MM.1S (cell line): ENCODE results near the gene ZNHIT1.

Source experiments
- DNase-seq: peaks from one replicate; pipeline ENCODE4 v3.0.0-alpha.2; 2015
- H2AFZ ChIP-seq: fragments of 300-600 bp; sonication (generic); 2 replicates; pipeline ENCODE4 v1.6.0; 2016; ENCODE audit warnings: antibody characterized with exemption, low read length
- H3F3A ChIP-seq: fragments of 300-600 bp; sonication (generic); 2 replicates; pipeline ENCODE4 v1.6.1; 2016; ENCODE audit warnings: mild to moderate bottlenecking, antibody characterized with exemption, low read length, moderate library complexity, mixed read lengths; ENCODE audit not compliant: insufficient read depth
- H3K27ac ChIP-seq: fragments of 300-600 bp; sonication (generic); 2 replicates; pipeline ENCODE4 v1.5.1; 2016; ENCODE audit warnings: mild to moderate bottlenecking, low read length
- H3K27me3 ChIP-seq: fragments of 300-600 bp; sonication (generic); replicated peaks from 2 replicates; pipeline ENCODE4 v1.6.0; 2016; ENCODE audit warnings: low read length; ENCODE audit not compliant: insufficient read depth
- H3K36me3 ChIP-seq: fragments of 300-600 bp; sonication (generic); replicated peaks from 2 replicates; pipeline ENCODE4 v1.6.1; 2016; ENCODE audit warnings: mild to moderate bottlenecking, low read length, mixed read lengths; ENCODE audit not compliant: insufficient read depth
- H3K4me1 ChIP-seq: fragments of 300-600 bp; sonication (generic); 2 replicates; pipeline ENCODE4 v1.6.1; 2016; ENCODE audit warnings: low read length, mixed read lengths
- H3K4me2 ChIP-seq: fragments of 300-600 bp; sonication (generic); 2 replicates; pipeline ENCODE4 v1.6.0; 2016; ENCODE audit warnings: low read depth, low read length
- H3K4me3 ChIP-seq: fragments of 300-600 bp; sonication (generic); 2 replicates; pipeline ENCODE4 v1.5.1; 2016; ENCODE audit warnings: low read length, mixed read lengths
- H3K79me2 ChIP-seq: fragments of 300-600 bp; sonication (generic); 2 replicates; pipeline ENCODE4 v1.6.1; 2016; ENCODE audit warnings: mixed run types, low read length, mixed read lengths
- H3K9ac ChIP-seq: fragments of 300-600 bp; sonication (generic); 2 replicates; pipeline ENCODE4 v1.6.1; 2016; ENCODE audit warnings: low read length, mixed read lengths
- H3K9me2 ChIP-seq: fragments of 300-600 bp; sonication (generic); replicated peaks from 2 replicates; pipeline ENCODE4 v1.6.1; 2016; ENCODE audit warnings: mild to moderate bottlenecking, low read length, mixed read lengths; ENCODE audit not compliant: insufficient read depth
- H3K9me3 ChIP-seq: fragments of 300-600 bp; sonication (generic); replicated peaks from 2 replicates; pipeline ENCODE4 v1.6.1; 2016; ENCODE audit warnings: mild to moderate bottlenecking, low read length, mixed read lengths; ENCODE audit not compliant: insufficient read depth
- H4K20me1 ChIP-seq: fragments of 300-600 bp; sonication (generic); 2 replicates; pipeline ENCODE4 v1.6.1; 2016; ENCODE audit warnings: mild to moderate bottlenecking, low read length, moderate library complexity, mixed read lengths; ENCODE audit not compliant: insufficient read depth
- EZH2 ChIP-seq: fragments of 300-600 bp; sonication (generic); optimal IDR thresholded peaks from 2 replicates; pipeline ENCODE3; 2017; ENCODE audit warnings: low read depth, mild to moderate bottlenecking, antibody characterized with exemption, low read length, mixed read lengths
- EZH2phosphoT487 ChIP-seq: fragments of 300-600 bp; sonication (generic); IDR thresholded peaks from 2 replicates; pipeline ENCODE4 v1.6.1; 2018; ENCODE audit warnings: antibody characterized with exemption, low read length
- TF ChIP-seq, protein P1 (sequence below): fragments of 300-600 bp; sonication (generic); IDR thresholded peaks from 2 replicates; pipeline ENCODE4 v1.5.1; 2016; ENCODE audit warnings: antibody characterized with exemption, low read length, mixed read lengths

ZNHIT1 gene

GRCh38 chr7:101226721-101227120 is 8.8 kb downstream of the ZNHIT1 start:
- Histone ChIP-seq H4K20me1 (no peaks in the 10 kb centered on the region), H3K4me1 (no peaks in the 10 kb centered on the region), H3K4me3 (no peak overlapping the region), H3K36me3 (no peaks in the 10 kb centered on the region), H3F3A (no peaks in the 10 kb centered on the region), H3K79me2 (0 out of 2 replicates have a peak, but pooled peaks cover 1% of the 10 kb centered on the region), H3K9me3 (no peaks in the 10 kb centered on the region), H2AFZ (no peak overlapping the region), H3K9me2 (no peaks in the 10 kb centered on the region), H3K4me2 (no peak overlapping the region), H3K27ac (no peak overlapping the region), H3K9ac (no peak overlapping the region), H3K27me3 (no peaks in the 10 kb centered on the region)
- TF ChIP-seq, protein P1, sequence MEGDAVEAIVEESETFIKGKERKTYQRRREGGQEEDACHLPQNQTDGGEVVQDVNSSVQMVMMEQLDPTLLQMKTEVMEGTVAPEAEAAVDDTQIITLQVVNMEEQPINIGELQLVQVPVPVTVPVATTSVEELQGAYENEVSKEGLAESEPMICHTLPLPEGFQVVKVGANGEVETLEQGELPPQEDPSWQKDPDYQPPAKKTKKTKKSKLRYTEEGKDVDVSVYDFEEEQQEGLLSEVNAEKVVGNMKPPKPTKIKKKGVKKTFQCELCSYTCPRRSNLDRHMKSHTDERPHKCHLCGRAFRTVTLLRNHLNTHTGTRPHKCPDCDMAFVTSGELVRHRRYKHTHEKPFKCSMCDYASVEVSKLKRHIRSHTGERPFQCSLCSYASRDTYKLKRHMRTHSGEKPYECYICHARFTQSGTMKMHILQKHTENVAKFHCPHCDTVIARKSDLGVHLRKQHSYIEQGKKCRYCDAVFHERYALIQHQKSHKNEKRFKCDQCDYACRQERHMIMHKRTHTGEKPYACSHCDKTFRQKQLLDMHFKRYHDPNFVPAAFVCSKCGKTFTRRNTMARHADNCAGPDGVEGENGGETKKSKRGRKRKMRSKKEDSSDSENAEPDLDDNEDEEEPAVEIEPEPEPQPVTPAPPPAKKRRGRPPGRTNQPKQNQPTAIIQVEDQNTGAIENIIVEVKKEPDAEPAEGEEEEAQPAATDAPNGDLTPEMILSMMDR = no peak
- TF ChIP-seq EZH2 (no peak), EZH2phosphoT487 (no peak)
- no peak for DNase-seq

GRCh38 chr7:101231644-101232043 is 13.7 kb downstream of the ZNHIT1 start:
- Histone ChIP-seq H3K4me3 (no peak overlapping the region), H3F3A (no peaks in the 10 kb centered on the region), H3K4me2 (no peak overlapping the region), H3K79me2 (no peaks in the 10 kb centered on the region), H3K9me2 (no peaks in the 10 kb centered on the region), H3K4me1 (no peaks in the 10 kb centered on the region), H2AFZ (no peak overlapping the region), H3K9ac (no peak overlapping the region), H4K20me1 (no peaks in the 10 kb centered on the region), H3K27me3 (no peaks in the 10 kb centered on the region), H3K27ac (no peak overlapping the region), H3K36me3 (no peaks in the 10 kb centered on the region), H3K9me3 (no peaks in the 10 kb centered on the region)
- DNase-seq = no peak
- TF ChIP-seq EZH2 = no peak
- no peak for TF ChIP-seq EZH2phosphoT487
- TF ChIP-seq, protein P1 = no peak

- Histone ChIP-seq H3K79me2 (no peaks in the 10 kb centered on the region), H3K9me3 (no peaks in the 10 kb centered on the region), H3K9ac (no peak overlapping the region), H3K36me3 (no peaks in the 10 kb centered on the region), H2AFZ (no peak overlapping the region), H3K4me1 (no peaks in the 10 kb centered on the region), H3K27ac (no peak overlapping the region), H3F3A (no peaks in the 10 kb centered on the region), H3K27me3 (no peaks in the 10 kb centered on the region), H3K4me2 (no peak overlapping the region), H3K9me2 (no peaks in the 10 kb centered on the region), H4K20me1 (no peaks in the 10 kb centered on the region), H3K4me3 (no peak overlapping the region)
- TF ChIP-seq EZH2 = no peak
- no peak for TF ChIP-seq EZH2phosphoT487
- TF ChIP-seq, protein P1 = no peak
- DNase-seq = no peak
Measured at GRCh38 chr7:101232141-101232850, 14.3 kb downstream of the ZNHIT1 start.
